Measurements from ENCODE around the gene NUTM2G. TPM values are rescaled to one million over a fixed set of nuclear protein-coding genes. Genes with fewer than 3 reads are reported as not detected.
"Not testable (repeated sequence)": the region's sequence is repeated elsewhere in the genome, so short reads cannot be mapped to it uniquely, and the experiment has no call there.

Gene NUTM2G, protein sequence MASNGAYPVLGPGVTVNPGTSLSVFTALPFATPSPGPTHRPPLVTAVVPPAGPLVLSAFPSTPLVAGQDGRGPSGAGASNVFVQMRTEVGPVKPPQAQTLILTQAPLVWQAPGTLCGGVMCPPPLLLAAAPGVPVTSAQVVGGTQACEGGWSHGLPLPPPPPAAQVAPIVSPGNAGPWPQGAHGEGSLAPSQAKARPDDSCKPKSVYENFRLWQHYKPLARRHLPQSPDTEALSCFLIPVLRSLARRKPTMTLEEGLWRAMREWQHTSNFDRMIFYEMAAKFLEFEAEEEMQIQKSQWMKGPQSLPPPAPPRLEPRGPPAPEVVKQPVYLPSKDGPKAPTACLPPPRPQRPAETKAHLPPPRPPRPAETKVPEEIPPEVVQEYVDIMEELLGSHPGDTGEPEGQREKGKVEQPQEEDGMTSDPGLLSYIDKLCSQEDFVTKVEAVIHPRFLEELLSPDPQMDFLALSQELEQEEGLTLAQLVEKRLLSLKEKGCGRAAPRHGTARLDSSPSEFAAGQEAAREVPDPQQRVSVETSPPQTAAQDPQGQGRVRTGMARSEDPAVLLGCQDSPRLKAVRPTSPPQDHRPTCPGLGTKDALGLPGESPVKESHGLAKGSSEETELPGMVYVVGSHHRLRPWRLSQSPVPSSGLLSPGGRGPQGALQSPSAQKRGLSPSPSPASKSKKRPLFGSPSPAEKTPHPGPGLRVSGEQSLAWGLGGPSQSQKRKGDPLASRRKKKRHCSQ
- total RNA-seq: not detected

DNA sequence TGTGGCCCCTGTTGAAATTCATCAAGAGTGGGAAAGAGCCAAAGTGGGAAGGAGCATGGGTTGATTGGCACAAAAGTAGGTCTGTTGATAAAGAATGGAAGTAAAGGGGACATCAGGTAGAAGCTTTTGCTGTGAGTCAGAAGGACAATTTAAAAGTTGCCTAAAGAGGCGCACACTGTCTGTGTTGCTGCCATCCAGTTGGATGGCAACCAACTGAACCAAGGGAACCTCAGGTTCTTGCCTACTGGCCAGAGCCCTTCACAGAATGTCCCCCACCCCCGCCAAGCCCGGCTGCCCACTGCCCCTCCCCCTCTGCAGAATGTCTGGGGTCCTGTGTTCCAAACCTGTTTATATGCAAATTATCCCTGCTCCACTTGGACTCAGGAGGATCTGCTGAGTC is at the start of gene NUTM2G:
Gene NUTM2G, plus strand, starts transcription at position 301 of the 400 bp plus-strand sequence. CDS start 182 bp downstream, outside the sequence.
- not testable (repeated sequence) for DNase-seq

DNA sequence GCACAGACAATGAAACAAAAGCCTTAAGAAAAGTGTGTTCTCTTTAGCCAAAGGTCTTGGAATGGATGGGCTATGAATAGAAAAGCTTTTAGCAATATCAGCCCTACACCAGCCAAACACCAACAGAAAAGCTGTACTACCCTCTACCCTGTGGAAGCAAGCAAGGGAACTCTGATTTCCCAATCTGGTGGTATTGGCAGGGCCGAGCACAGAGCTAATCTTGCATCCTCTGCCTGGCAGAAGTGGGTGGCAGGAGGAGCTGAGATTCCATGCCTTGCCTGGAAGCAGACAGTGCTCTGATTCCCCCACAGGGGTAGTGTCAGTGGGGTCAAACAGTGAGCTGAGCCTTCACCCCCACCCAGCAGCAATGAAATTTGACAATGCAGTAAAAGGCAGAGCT is 44.7 kb upstream of the NUTM2G start:
- no peak for DNase-seq

DNA sequence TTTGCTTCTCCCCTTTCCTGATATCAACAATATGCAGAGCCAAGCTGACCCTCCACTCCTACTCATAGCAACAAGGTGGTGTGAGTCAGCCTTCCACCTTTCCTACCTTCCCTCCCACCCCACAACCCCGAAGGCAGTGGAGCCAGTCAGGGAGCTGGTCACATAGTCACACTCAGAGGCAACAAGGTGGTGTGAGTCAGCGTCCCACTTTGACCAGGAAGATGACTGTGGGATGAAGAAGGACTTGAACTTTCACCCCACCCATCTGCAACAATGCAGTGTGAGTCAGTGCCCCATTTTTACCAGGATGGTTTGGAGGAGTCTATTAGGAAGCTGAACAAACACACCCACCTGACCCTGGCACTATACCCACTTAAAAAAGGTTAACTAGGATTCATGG is 44.2 kb upstream of the NUTM2G start:
- DNase-seq: no peak

DNA sequence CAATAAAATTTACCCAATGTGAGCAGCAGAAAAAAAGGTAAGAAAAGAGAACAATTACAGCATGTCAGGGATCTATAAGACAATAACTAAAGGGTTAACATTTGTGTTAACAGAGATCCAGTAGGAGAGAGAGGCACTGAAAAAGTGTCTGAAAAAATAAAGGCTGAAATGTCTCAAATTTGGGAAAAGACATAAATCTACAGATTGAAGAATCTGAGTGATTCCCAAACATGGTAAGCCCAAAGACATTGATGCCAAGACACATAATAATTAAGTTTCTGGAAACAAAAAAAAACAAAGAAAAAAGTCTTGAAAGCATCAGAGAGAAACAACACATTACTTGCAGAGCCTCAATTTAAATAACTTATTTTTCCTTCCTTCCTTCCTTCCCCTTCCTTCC is 43.2 kb upstream of the NUTM2G start:
- DNase-seq: no peak

DNA sequence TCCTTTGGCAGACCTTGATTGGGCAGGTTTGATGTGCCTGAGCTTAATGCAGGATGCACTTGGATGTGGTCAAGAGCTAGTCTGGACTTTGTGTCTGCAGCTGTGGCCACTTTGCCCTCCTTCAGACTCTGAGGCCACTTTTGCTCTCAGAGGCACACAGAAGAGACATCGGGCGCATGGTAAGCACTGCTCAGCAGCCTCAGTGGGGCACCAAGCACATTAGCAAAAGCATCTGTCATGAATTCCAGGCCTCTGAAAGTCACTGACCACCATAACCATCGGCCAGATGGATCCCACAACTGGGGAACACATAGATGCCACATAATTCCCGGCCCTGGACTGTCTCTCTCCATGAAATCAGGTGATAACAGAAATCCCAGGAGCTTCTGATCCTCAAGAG is 40.1 kb upstream of the NUTM2G start:
- no peak for DNase-seq

DNA sequence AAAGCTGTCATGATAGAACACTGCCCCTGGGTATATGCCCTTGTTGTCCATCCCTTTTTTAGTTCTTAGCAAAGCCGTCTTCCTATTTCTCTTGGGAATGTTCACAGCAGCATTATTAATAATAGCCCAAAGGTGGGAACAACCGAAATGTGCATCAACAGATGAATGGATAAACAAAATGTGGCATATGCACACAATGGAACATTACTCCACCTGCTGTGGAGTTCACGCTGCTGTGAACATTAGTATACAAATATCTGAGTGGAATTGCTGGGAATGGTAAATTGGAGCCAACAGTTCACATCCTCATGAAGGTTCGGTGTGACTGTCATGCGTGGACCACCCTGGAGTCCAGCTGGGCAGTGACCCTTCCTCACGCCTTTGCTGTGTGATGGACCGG is 36.5 kb upstream of the NUTM2G start:
- DNase-seq: no peak

DNA sequence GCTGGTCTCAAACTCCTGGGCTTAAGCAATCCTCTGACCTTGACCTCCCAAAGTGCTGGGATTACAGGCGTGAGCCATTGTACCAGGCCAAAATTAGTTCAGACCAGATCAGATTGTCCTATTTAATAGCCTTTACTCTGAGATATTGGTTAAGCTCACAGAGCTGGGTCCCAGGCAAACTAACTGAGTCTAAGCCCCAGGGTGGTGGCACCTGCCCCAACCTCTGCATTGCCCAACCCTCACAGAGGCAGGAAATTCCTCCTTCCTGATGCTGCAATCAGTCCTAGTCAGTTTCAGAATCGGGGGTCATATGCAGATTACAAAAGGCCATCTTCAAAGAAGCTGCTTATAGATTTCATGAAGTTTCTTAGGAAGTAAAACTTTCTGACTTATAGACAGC is 28.6 kb upstream of the NUTM2G start:
- DNase-seq: not testable (repeated sequence)

DNA sequence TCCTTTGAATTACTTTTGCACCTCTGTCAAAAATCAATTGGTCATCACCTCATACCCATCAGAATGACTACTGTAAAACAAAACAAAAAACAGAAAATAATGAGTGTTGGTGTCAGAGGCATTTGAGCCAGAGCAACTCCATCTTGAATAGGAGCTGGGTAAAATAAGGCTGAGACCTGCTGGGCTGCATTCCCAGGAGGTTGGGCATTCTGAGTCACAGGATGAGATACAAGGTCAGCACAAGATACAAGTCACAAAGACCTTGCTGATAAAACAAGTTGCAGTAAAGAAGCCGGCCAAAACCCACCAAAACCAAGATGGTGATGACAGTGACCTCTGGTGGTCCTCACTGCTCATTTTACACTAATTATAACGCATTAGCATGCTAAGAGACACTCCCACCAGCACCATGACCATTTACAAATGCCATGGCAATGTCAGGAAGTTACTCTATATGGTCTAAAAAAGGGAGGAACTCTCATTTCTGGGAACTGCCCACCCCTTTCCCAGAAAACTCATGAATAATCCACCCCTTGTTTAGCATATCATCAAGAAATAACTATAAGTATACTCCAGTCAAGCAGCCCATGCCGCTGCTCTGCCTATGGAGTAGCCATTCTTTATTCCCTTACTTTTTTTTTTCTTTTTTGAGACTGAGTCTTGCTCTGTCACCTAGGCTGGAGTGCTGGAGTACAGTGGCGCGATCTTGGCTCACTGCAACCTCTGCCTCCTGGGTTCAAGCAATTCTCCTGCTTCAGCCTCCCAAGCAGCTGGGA is 23.5 kb upstream of the NUTM2G start:
- DNase-seq: not testable (repeated sequence)

DNA sequence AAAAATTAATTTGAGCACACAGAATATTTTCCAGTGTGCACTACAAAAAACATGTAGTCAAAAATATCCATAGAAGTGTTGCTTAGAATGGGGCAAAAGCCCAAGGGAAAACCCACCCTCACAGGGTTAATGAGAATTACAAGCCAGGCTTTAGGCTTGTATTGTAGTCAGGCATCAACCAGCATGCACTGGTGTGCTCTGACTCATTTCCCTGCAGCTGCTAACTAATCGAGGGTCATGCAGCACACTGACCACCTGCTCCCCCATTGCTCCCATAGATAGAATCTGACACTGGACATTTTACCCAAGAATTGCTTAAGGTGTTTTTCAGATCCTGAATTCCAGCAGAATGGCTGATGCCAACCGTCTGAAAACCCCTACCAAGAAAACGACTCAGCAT is 20.2 kb upstream of the NUTM2G start:
- DNase-seq: not testable (repeated sequence)

DNA sequence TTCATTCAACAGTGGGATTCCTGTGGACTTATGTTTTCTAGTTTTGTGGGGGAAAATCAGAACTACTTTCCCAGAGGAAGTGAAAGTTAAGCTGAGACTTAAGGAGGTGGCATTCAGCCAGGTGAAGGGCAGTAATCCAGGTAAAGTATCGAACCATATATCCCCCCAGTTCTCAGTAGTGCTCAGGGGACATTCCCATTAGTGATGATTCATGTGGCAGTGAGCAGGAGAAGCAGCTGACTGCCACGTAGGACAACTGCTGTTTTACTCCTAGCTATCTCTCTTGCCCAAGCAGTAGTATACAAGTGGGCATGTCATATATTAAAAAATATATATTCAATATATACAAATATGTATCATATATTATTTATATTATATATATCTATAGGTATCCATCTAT is 13.1 kb upstream of the NUTM2G start:
- not testable (repeated sequence) for DNase-seq

DNA sequence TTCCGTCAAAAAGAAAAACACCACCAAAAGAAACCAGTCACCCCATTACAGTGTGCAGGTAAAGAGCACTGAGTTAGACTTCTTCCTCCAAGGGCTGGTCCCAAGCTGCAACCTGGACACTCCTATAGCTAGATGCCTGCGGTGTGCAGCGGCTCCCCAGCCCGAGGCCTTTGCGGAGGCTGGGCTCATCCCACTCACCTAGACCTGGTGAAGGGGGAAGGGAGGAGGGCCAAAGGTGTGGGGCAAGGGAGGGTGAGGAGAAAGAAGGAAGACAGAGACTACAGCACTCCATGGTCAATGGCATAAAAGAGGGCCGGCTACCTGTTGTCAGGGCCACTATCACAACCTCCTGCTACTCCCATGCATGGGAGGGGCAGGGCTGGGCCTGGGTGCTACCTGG is 12.1 kb upstream of the NUTM2G start:
- not testable (repeated sequence) for DNase-seq

DNA sequence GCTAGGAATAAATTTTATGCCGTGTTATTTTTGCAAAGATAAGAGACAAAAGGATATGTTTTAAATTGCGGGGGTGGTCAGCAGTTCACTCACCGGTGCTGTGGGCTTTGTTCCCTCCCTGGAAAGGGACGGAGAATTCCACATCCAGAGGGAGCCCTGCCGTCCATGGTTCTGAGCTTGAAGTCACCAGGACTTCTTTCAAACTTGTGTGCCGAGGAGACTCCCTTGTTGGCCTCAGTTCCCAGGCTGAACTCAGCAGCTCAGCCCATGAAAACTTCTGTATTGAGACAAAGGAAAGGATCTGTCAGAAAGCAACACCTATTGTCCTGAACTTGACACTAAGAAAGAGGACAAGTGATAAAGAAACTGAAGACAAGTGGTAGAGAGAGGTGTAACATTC is 10.1 kb upstream of the NUTM2G start:
- DNase-seq: not testable (repeated sequence)

DNA sequence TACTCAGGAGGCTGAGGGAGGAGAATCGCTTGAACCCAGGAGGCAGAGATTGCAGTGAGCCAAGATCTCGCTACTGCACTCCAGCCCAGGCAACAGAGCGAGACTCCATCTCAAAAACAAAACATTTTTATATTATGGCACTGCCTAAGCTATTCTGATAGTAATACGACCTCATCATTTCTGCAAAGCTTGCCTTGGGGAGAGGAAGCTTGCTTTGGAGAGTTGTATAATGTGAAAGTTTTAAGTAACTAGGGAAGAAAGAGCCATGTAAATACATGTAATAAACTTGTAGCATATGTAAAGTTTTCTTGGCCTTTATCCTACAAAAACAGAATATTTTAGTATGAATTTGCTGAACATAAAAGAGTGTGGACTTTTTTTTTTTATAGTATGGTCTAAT is 7.8 kb upstream of the NUTM2G start:
- DNase-seq: not testable (repeated sequence)

DNA sequence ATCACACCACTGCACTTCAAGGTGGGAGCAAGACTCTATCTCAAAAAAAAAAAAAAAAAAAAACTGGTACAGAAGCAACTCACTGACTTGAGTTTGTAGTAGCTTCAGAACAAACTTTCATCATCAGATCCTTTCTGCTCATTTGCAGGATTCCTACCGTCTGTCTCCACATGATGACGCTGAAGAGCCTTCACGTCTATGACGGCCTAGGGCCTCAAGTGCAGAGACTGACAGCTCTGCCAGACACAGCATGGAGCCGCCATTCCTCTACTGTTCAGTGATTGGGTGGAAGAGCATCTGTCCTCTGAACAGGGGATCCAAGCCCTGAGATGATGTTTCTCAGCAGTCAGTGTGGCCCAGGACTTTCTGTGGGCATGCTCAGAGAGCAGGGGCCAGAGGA is 3.1 kb upstream of the NUTM2G start:
- not testable (repeated sequence) for DNase-seq

DNA sequence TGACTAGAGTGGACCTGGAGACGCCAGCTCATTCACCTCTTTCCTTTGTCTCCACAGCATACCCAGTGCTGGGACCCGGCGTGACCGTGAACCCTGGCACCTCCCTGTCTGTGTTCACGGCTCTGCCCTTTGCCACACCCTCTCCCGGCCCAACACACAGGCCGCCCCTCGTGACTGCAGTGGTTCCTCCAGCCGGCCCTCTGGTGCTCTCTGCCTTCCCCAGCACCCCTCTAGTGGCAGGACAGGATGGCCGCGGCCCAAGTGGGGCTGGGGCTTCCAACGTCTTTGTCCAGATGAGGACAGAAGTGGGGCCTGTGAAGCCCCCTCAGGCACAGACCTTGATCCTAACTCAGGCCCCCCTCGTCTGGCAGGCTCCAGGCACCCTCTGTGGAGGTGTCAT is 3.0 kb downstream of the NUTM2G start:
- DNase-seq: not testable (repeated sequence)

DNA sequence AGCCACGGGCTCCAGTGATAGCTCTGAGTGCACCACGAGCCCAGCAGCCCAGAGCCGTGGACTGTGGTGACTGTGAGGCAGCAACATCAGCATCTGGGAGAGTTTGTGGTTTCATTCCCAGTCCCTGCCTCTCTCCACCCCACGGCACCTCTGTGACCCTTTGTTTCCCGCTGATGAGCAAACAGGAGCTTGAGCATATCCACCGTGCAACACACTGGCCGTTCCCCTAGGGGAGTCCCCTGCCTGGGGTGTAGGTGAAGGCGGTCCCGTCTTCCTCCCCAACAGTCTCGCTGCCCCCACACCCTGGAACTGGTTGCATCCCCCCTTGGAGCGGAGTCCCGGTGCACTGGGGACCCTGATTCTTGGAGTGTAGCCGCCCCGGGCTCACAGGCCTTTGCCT is 5.5 kb downstream of the NUTM2G start:
- DNase-seq: not testable (repeated sequence)

DNA sequence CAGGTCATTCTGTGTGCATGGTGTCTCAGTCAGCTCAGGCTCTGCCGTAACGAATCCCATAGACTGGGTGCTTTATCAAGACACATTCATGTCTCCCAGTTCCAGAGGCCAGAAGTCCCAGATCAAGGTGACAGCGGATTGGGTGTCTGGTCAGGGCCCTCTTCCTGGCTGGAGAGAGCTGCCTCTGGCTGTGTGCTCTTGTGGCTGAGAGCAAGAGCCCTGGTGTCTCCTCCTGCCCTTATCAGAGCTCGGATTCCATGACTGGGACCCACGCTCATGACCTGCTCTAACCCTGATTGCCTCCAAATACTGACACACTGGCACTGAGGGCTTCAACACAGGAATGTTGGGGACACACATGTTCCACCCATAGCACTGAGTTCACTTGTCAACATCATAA is 6.1 kb downstream of the NUTM2G start:
- not testable (repeated sequence) for DNase-seq

DNA sequence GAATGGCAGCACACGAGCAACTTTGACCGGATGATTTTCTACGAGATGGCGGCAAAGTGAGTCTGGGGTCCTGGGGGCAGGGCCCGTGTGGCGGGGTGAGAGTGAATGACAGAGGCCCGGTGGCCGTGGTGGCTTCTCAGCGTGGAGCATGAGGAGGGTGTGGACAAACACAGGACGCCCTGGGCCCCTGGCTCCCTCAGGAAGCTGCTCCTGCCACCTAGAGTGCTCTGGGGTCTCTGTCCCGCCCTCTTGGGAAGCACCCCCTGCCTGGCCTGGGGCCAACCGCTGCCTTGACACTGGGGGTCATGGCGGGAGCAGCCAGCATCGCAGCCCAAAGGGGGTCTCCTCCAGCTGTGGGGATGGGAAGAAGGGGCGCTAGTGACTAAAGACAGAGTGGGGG is 6.8 kb downstream of the NUTM2G start:
- not testable (repeated sequence) for DNase-seq

DNA sequence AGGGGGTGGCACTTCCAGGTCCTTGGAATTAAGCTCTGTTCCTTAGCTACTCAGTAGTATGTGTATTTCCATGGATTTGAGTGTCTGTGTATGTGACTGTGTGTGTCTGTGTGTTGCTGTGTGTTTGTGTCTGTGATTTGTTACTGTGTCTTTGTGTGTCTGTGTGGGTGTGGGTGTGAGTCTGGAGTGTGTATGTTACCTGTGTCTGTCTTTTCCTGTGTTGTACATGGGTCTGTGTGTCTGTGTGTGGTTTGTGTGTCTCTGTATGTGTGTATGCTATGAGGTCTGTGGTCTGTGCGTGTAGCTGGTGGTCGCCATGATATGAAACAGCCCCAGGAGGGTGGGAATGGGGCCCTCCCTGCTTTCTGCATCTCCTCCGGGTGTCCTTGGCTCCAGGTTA is 8.8 kb downstream of the NUTM2G start:
- DNase-seq: not testable (repeated sequence)

DNA sequence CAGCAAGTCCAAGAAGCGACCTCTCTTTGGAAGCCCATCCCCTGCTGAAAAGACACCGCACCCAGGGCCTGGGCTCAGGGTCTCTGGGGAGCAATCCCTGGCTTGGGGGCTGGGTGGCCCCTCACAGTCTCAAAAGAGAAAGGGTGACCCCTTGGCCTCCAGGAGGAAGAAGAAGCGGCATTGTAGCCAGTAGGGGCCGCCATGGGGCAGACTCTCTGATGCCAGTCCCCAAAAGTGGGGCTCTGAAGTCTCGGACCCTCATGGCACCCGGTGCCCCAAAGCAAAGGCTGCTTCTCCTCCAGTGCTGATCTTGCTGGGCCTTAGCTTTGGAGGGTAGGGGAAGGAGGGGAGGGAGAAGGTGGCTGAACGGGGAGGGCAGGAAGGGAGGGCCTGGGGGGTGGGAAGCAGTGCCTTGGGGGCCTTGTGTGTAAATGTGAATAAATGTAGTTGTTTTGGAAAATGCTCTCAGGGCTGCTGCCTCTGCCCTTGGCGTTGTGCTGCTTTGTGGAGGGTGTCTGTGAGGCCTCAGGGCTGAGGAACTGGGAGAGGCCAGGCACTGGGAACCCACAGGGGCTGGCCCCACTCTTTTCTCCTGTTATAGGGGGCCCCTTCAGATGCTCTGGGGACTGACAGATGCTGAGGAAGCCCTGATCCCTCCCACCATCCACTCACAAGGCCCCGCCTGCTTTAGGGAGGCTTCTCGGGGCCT is 10.5 kb downstream of the NUTM2G start:
- not testable (repeated sequence) for DNase-seq

DNA sequence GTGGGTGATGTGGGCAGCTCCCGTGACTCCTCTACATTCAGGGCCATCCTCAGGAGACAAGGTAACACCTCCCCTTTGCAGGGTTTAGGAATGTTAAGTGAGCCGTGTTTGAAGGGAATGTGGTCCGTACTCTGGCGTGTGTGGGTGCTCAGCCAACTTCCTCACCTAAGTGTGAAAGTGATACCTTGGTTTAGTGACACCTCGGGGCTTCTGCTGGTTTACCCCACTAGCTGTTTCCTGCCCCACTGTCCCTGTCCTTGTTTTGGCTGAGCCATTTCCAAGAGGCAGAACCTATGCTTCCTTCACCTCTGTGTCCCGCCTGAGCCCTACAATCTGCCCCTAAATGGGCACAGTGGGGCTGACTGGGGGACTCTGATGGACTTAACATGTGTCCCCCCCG is 12.3 kb downstream of the NUTM2G start:
- not testable (repeated sequence) for DNase-seq

DNA sequence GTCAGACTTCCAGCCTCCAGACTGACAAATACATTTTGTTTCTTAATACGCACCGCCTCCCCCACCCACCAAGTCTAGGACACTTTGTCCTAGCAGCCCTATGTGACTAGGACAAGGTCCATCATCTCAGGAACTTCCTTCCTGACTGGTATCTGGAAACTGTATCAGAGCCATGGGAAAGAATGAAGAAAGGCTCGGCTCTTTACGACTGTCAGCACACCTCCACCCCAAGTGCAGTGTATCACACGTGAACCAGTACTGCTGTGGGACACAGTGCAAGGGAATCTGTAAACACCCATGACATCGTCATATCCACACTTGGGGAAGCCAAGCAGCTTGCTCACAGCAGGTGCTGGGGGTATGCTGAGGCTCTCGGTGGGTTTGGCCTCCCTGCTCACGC is 13.0 kb downstream of the NUTM2G start:
- not testable (repeated sequence) for DNase-seq
